GM23338 (cell line): ENCODE results near the gene CCDC69. TPM values are rescaled to one million over a fixed set of nuclear protein-coding genes. Genes with fewer than 3 reads are reported as not detected.

Source experiments
- ATAC-seq: fragments of 200-7000 bp; cut with Tn5 transposase; 3 replicates; pipeline ENCODE4 v1.9.1; 2020
- DNase-seq: peaks from one replicate; pipeline ENCODE4 v3.0.0-alpha.2; 2015; ENCODE audit warnings: low spot score
- H2AFZ ChIP-seq: fragments of 200-600 bp; sonication (generic); 2 replicates; pipeline ENCODE4 v1.8.0; 2016; ENCODE audit warnings: antibody characterized with exemption, mild to moderate bottlenecking, moderate library complexity
- H3F3A ChIP-seq: fragments of 200-600 bp; sonication (generic); replicated peaks from 2 replicates; pipeline ENCODE4 v1.8.0; 2017; ENCODE audit warnings: antibody characterized with exemption, mixed run types, low read depth
- H3K27ac ChIP-seq: fragments of 200-600 bp; sonication (generic); 2 replicates; pipeline ENCODE4 v1.6.1; 2016; ENCODE audit warnings: low read depth
- H3K27me3 ChIP-seq: fragments of 200-600 bp; sonication (generic); 2 replicates; pipeline ENCODE4 v1.8.0; 2016; ENCODE audit warnings: mild to moderate bottlenecking, mixed run types, moderate library complexity; ENCODE audit not compliant: insufficient read depth
- H3K36me3 ChIP-seq: fragments of 200-600 bp; sonication (generic); 2 replicates; pipeline ENCODE4 v1.8.0; 2016; ENCODE audit warnings: mild to moderate bottlenecking; ENCODE audit not compliant: insufficient read depth
- H3K4me1 ChIP-seq: fragments of 200-600 bp; sonication (generic); 2 replicates; pipeline ENCODE4 v1.8.0; 2016; ENCODE audit warnings: mild to moderate bottlenecking, moderate library complexity; ENCODE audit not compliant: insufficient read depth
- H3K4me2 ChIP-seq: fragments of 200-600 bp; sonication (generic); 2 replicates; pipeline ENCODE4 v1.7.1; 2017; ENCODE audit warnings: mixed run types
- H3K4me3 ChIP-seq: fragments of 200-600 bp; sonication (generic); 2 replicates; pipeline ENCODE4 v1.6.1; 2016; ENCODE audit warnings: mixed run types
- H3K79me2 ChIP-seq: fragments of 200-600 bp; sonication (generic); replicated peaks from 2 replicates; pipeline ENCODE4 v1.8.0; 2017; ENCODE audit warnings: mild to moderate bottlenecking; ENCODE audit not compliant: insufficient read depth
- H3K9me2 ChIP-seq: fragments of 200-600 bp; sonication (generic); 2 replicates; pipeline ENCODE4 v1.8.0; 2017; ENCODE audit not compliant: insufficient read depth
- H4K20me1 ChIP-seq: fragments of 200-600 bp; sonication (generic); replicated peaks from 2 replicates; pipeline ENCODE4 v1.8.0; 2017; ENCODE audit warnings: mild to moderate bottlenecking; ENCODE audit not compliant: insufficient read depth
- H3K27ac Mint-ChIP-seq: 2 replicates; pipeline ENCODE4 v1.8.0; 2020; ENCODE audit warnings: inconsistent platforms, mild to moderate bottlenecking, moderate library complexity, mixed read lengths
- H3K27me3 Mint-ChIP-seq: 3 replicates; pipeline ENCODE4 v1.8.0; 2022; ENCODE audit warnings: low read depth, mild to moderate bottlenecking, moderate library complexity, mixed read lengths, inconsistent platforms; ENCODE audit not compliant: insufficient read depth, poor library complexity
- H3K36me3 Mint-ChIP-seq: 3 replicates; pipeline ENCODE4 v1.8.0; 2021; ENCODE audit warnings: low read depth, mild to moderate bottlenecking, inconsistent platforms, moderate library complexity, mixed read lengths
- H3K4me1 Mint-ChIP-seq: 3 replicates; pipeline ENCODE4 v1.8.0; 2020; ENCODE audit warnings: mild to moderate bottlenecking, inconsistent platforms, mixed read lengths
- H3K4me3 Mint-ChIP-seq: 3 replicates; pipeline ENCODE4 v1.8.0; 2021; ENCODE audit warnings: moderate library complexity, mild to moderate bottlenecking, inconsistent platforms, mixed read lengths
- H3K9me3 Mint-ChIP-seq: 3 replicates; pipeline ENCODE4 v1.8.0; 2020; ENCODE audit warnings: moderate library complexity, mild to moderate bottlenecking, inconsistent platforms, mixed read lengths
- CREB1 ChIP-seq: fragments of 250-450 bp; sonication (Bioruptor Pico); IDR thresholded peaks from 2 replicates; pipeline ENCODE4 v1.5.0; 2020; ENCODE audit warnings: low read depth, mild to moderate bottlenecking, moderate library complexity
- ETS1 ChIP-seq: IDR thresholded peaks from 2 replicates; pipeline ENCODE4 v1.6.1; 2016; ENCODE audit warnings: antibody characterized with exemption
- EZH2 ChIP-seq: fragments of 200-600 bp; sonication (generic); IDR thresholded peaks from one replicate; pipeline ENCODE4 v1.8.0; 2017; ENCODE audit warnings: antibody characterized with exemption, mild to moderate bottlenecking, low read depth; ENCODE audit not compliant: unreplicated experiment
- EZH2phosphoT487 ChIP-seq: fragments of 200-600 bp; sonication (generic); IDR thresholded peaks from one replicate; pipeline ENCODE4 v1.8.1; 2018; ENCODE audit warnings: antibody characterized with exemption; ENCODE audit not compliant: unreplicated experiment
- NANOG ChIP-seq: IDR thresholded peaks from 2 replicates; pipeline ENCODE4 v1.6.1; 2016; ENCODE audit warnings: antibody characterized with exemption, borderline replicate concordance
- POLR2AphosphoS5 ChIP-seq: IDR thresholded peaks from 2 replicates; pipeline ENCODE4 v1.6.1; 2016; ENCODE audit warnings: antibody characterized with exemption, low read depth
- STAT1 ChIP-seq: IDR thresholded peaks from one replicate; pipeline ENCODE4 v1.6.1; 2016; ENCODE audit warnings: antibody characterized with exemption; ENCODE audit not compliant: unreplicated experiment
- ZNF114 ChIP-seq: fragments of 250-450 bp; sonication (Bioruptor Pico); IDR thresholded peaks from 2 replicates; pipeline ENCODE4 v1.5.0; 2020; ENCODE audit warnings: mild to moderate bottlenecking, moderate library complexity
- ZNF331 ChIP-seq: fragments of 250-450 bp; sonication (Bioruptor Pico); IDR thresholded peaks from 2 replicates; pipeline ENCODE4 v1.5.0; 2020; ENCODE audit warnings: low read depth, mild to moderate bottlenecking, moderate library complexity
- polyA plus RNA-seq: library from polyadenylated mRNA; unstranded; fragments of >200 nt; fragmentation: Nextera tagmentation; extraction: Ambion mirVana; gene quantifications from 2 replicates; pipeline ENCODE4 v1.2.1, GENCODE V29; 2016
- total RNA-seq: library from RNA; depleted of rRNA; stranded (reverse); fragments of >200 nt; shearing (Covaris generic); gene quantifications from 2 replicates; pipeline ENCODE4 v1.2.3, GENCODE V29; 2014
- TF ChIP-seq, protein P1 (sequence below): IDR thresholded peaks from one replicate; pipeline ENCODE4 v1.6.1; 2018; ENCODE audit warnings: antibody characterized with exemption; ENCODE audit not compliant: unreplicated experiment

CCDC69 gene
- total and polyA plus RNA-seq, 2 experiments from 2014 or later, result 2.7 to 5.3 TPM

DNA sequence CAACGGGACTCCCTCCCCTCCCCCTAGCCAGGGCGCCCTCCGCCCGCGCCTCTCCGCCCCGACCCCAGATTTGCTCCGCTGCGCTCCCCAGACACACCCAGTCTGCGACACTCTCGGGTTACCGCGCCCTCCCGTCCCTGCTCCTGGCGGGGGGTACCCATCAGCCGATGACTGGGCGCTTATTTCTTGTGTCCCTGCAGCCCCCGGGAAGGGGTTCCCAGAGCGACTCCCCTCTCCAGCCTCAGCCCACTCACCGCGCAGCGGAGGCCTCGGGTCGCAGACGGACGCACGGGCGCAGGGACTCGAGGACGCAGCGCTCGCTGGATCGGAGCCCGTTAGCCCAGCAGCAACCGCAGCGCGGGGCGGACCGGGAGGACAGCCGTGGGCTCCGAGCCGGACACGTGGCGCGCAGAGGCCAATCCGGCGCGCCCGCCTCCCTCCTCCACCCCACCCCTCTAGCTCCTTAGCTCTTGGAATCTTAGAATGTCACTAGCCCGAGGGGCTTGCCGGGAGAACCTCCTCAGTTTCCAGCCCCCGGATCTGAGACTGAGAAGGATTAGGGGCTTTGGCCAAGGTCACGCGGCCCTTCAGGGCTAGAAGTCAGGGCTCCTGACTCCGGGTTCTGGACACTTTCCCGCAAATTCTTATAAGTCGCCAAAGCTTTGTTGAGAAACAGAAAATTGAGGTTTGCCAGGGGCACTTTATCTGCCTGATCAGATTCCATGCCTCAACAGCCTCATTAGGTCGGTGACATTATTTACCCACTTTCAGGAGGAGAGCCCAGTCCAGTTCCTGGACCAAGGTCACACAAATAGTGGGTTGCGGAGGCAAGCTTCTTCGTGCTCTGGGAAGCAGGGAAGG is 66.2 kb downstream of the CCDC69 start, which contains the start of gene ANXA6:
TSS of gene ANXA6 (minus strand) at position 354 of the 861 bp plus-strand sequence. CDS start 9,878 bp downstream, outside the sequence.
- Histone ChIP-seq H3K79me2 (peaks cover 24% of the 10 kb centered on the region), H3K27ac (no peak within 1 kb of the TSS), H4K20me1 (peaks cover 9% of the 10 kb centered on the region; the same call in 1 of the 2 replicates), H3K36me3 (no peaks in the 10 kb centered on the region), H3F3A (no peaks in the 10 kb centered on the region; the same call in 1 of the 2 replicates), H3K9me2 (no peaks in the 10 kb centered on the region), H2AFZ (peak within 1 kb of the TSS; percentile 92), H3K4me3 (peak within 1 kb of the TSS; percentile 88), H3K4me1 (peaks cover 26% of the 10 kb centered on the region), H3K4me2 (peak within 1 kb of the TSS; percentile 98), H3K27me3 (peaks cover 10% of the 10 kb centered on the region; the same call in 1 of the 2 replicates)
- ATAC-seq (peak; percentile 94), DNase-seq (peak; percentile 92)
- TF ChIP-seq CREB1, result no peak
- peak; percentile 78 for TF ChIP-seq POLR2AphosphoS5
- TF ChIP-seq ETS1, result 0 out of 2 replicates have a peak, but pooled peaks have one; percentile 12
- TF ChIP-seq, protein P1, sequence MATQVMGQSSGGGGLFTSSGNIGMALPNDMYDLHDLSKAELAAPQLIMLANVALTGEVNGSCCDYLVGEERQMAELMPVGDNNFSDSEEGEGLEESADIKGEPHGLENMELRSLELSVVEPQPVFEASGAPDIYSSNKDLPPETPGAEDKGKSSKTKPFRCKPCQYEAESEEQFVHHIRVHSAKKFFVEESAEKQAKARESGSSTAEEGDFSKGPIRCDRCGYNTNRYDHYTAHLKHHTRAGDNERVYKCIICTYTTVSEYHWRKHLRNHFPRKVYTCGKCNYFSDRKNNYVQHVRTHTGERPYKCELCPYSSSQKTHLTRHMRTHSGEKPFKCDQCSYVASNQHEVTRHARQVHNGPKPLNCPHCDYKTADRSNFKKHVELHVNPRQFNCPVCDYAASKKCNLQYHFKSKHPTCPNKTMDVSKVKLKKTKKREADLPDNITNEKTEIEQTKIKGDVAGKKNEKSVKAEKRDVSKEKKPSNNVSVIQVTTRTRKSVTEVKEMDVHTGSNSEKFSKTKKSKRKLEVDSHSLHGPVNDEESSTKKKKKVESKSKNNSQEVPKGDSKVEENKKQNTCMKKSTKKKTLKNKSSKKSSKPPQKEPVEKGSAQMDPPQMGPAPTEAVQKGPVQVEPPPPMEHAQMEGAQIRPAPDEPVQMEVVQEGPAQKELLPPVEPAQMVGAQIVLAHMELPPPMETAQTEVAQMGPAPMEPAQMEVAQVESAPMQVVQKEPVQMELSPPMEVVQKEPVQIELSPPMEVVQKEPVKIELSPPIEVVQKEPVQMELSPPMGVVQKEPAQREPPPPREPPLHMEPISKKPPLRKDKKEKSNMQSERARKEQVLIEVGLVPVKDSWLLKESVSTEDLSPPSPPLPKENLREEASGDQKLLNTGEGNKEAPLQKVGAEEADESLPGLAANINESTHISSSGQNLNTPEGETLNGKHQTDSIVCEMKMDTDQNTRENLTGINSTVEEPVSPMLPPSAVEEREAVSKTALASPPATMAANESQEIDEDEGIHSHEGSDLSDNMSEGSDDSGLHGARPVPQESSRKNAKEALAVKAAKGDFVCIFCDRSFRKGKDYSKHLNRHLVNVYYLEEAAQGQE, result no peak
- peak within 1 kb of the TSS; percentile 81 for H3K4me3 Mint-ChIP-seq
- H3K27ac Mint-ChIP-seq, result peak within 1 kb of the TSS; percentile 57; the same call in 1 of the 2 replicates
- H3K27me3 Mint-ChIP-seq, result peaks cover 5% of the 10 kb centered on the region
- H3K4me1 Mint-ChIP-seq, result peaks cover 26% of the 10 kb centered on the region
- no peaks in the 10 kb centered on the region for H3K9me3 Mint-ChIP-seq
- no peaks in the 10 kb centered on the region; the same call in 2 of the 3 replicates for H3K36me3 Mint-ChIP-seq

- Mint-ChIP-seq H3K4me1 (peaks cover 26% of the 10 kb centered on the region), H3K9me3 (no peaks in the 10 kb centered on the region), H3K27me3 (peaks cover 5% of the 10 kb centered on the region), H3K36me3 (no peaks in the 10 kb centered on the region; the same call in 2 of the 3 replicates), H3K4me3 (peak overlapping the region; percentile 81), H3K27ac (no peak overlapping the region)
- H3K36me3 ChIP-seq, result no peaks in the 10 kb centered on the region
- ATAC-seq (peak; percentile 34), DNase-seq (peak; percentile 65)
- peaks cover 15% of the 10 kb centered on the region for H4K20me1 ChIP-seq
- peak overlapping the region; percentile 88 for H3K4me3 ChIP-seq
- H3K9me2 ChIP-seq, result no peaks in the 10 kb centered on the region
- H3K4me1 ChIP-seq, result peaks cover 26% of the 10 kb centered on the region
- H3F3A ChIP-seq, result no peaks in the 10 kb centered on the region; the same call in 1 of the 2 replicates
- peak overlapping the region; percentile 92 for H2AFZ ChIP-seq
- peaks cover 24% of the 10 kb centered on the region for H3K79me2 ChIP-seq
- no peak overlapping the region for H3K27ac ChIP-seq
- H3K27me3 ChIP-seq, result peaks cover 10% of the 10 kb centered on the region; the same call in 1 of the 2 replicates
- peak overlapping the region; percentile 98 for H3K4me2 ChIP-seq
- TF ChIP-seq STAT1, result no peak
- no peak for TF ChIP-seq EZH2
- TF ChIP-seq, protein P1, result no peak
- TF ChIP-seq POLR2AphosphoS5, result no peak
- no peak for TF ChIP-seq CREB1
- TF ChIP-seq ZNF114 (CRISPR knock-in tag), result no peak
- TF ChIP-seq ZNF331 (CRISPR knock-in tag), result no peak
- no peak for TF ChIP-seq ETS1
- no peak for TF ChIP-seq NANOG
- no peak for TF ChIP-seq EZH2phosphoT487
Measured at GRCh38 chr5:151156507-151157420, 67.1 kb downstream of the CCDC69 start.
